H1 (cell line): ENCODE results near the gene VWA1. TPM values are rescaled to one million over a fixed set of nuclear protein-coding genes. Genes with fewer than 3 reads are reported as not detected.

Experiments
- CBX5 ChIP-seq: fragments of 300-800, 300-1000 bp; sonication (generic); IDR thresholded peaks from 2 replicates; pipeline ENCODE4 v1.7.1; 2016; ENCODE audit warnings: antibody characterized with exemption, low read length, low read depth
- CHD7 ChIP-seq: fragments of 300-600 bp; sonication (generic); IDR thresholded peaks from 2 replicates; pipeline ENCODE4 v1.7.1; 2012; ENCODE audit warnings: low read length, moderate library complexity, mild to moderate bottlenecking, inconsistent platforms; ENCODE audit not compliant: insufficient replicate concordance
- CTCF ChIP-seq, 3 experiments: IDR thresholded peaks; 1 replicate in 2 of 3; 2 replicates in 1 of 3; pipeline versions ENCODE4 v1.5.1 to v1.6.1; 2011; ENCODE audit warnings: low read length in 3 of 3, mild to moderate bottlenecking in 3 of 3, inconsistent platforms in 2 of 3, low read depth in 1 of 3, moderate library complexity in 1 of 3; ENCODE audit not compliant: insufficient read depth in 1 of 3; ENCODE audit errors: control extremely low read depth in 1 of 3
- JUN ChIP-seq: IDR thresholded peaks from 2 replicates; pipeline ENCODE4 v1.6.1; 2011; ENCODE audit warnings: low read depth, mild to moderate bottlenecking, improper control_type of control experiment, low read length
- KDM1A ChIP-seq: fragments of 200-600, 300-600 bp; sonication (generic); IDR thresholded peaks from 2 replicates; pipeline ENCODE4 v1.7.1; 2016; ENCODE audit warnings: mild to moderate bottlenecking, low read length, borderline replicate concordance
- MAFK ChIP-seq: IDR thresholded peaks from 2 replicates; pipeline ENCODE4 v1.6.1; 2012; ENCODE audit warnings: low read depth, mild to moderate bottlenecking, improper control_type of control experiment, low read length
- POU5F1 ChIP-seq: IDR thresholded peaks from 2 replicates; pipeline ENCODE4 v1.6.1; 2011; ENCODE audit warnings: low read depth, mild to moderate bottlenecking, low read length, moderate library complexity
- RAD21 ChIP-seq, 2 experiments: IDR thresholded peaks in 1 of 2; conservative IDR thresholded peaks in 1 of 2; 2 replicates each; pipeline ENCODE4 v1.6.1; 2011; ENCODE audit warnings: low read depth in 2 of 2, low read length in 2 of 2, improper control_type of control experiment in 1 of 2, inconsistent platforms in 1 of 2, mild to moderate bottlenecking in 1 of 2, moderate library complexity in 1 of 2
- polyA plus RNA-seq, 7 experiments: library from polyadenylated mRNA; depleted of rRNA in 3 of 7; stranded (reverse) in 5 of 7; unstranded in 2 of 7; fragments of >200 nt in 5 of 7; fragments of 200-250 nt in 2 of 7; gene quantifications; 1 replicate in 5 of 7; 2 replicates in 1 of 7; 4 replicates in 1 of 7; pipeline versions ENCODE4 v1.2.1 to v1.2.3, GENCODE V29; 2011 to 2013; ENCODE audit warnings: missing spikeins in 2 of 7, mixed read lengths in 2 of 7
- total RNA-seq: library from RNA; stranded (reverse); fragmentation: NEBNext Ultra II Directional; extraction: Animal tissue kit (Norgen Biotek cat#: 25700); gene quantifications from 2 replicates; pipeline ENCODE4 v1.2.1, GENCODE V29; 2021

The VWA1 gene
- total and polyA plus RNA-seq, 2 of the 8 experiments (the other 6 are each of a cell fraction or from before 2014, with no cell fraction given): 16.0 to 36.6 TPM

GRCh38 chr1:1429671-1430073 is 5.8 kb upstream of the VWA1 start (continued):
- TF ChIP-seq CTCF (IDR thresholded peaks at IDR 0.05; ENCODE audit: control extremely low read depth in 1 of 3, insufficient read depth in 1 of 3, low read depth in 1 of 3, low read length in 3 of 3) (no peak), RAD21 (IDR thresholded peaks at IDR 0.05 in 1 of 2, conservative IDR thresholded peaks at IDR 0.05 in 1 of 2; ENCODE audit: low read depth in 2 of 2, low read length in 2 of 2) (no peak), POU5F1 (no peak), MAFK (no peak), CBX5 (no peak), KDM1A (no peak), JUN (no peak), CHD7 (no peak)
